WTC11 (cell line): ENCODE data around the gene PROSER3.

Experiments used
- ATF3 ChIP-seq: sonication (generic); formaldehyde crosslinking; conservative IDR thresholded peaks from 2 replicates; pipeline ENCODE4 v1.8.1; 2022; ENCODE audit warnings: mild to moderate bottlenecking, missing genetic modification reagents
- FOXP4 ChIP-seq: sonication (generic); formaldehyde crosslinking; IDR thresholded peaks from 2 replicates; pipeline ENCODE4 v1.8.0; 2022; ENCODE audit warnings: mild to moderate bottlenecking, missing genetic modification reagents
- GABPB1 ChIP-seq: sonication (generic); formaldehyde crosslinking; IDR thresholded peaks from 2 replicates; pipeline ENCODE4 v1.8.1; 2023; ENCODE audit warnings: mild to moderate bottlenecking, missing genetic modification reagents
- GRHL2 ChIP-seq: fragments of 250-450 bp; sonication (Bioruptor Pico); IDR thresholded peaks from 2 replicates; pipeline ENCODE4 v1.8.0; 2022; ENCODE audit warnings: mild to moderate bottlenecking, moderate library complexity; ENCODE audit not compliant: insufficient replicate concordance, severe bottlenecking
- MAX ChIP-seq: sonication (generic); formaldehyde crosslinking; IDR thresholded peaks from 2 replicates; pipeline ENCODE4 v1.8.0; 2022; ENCODE audit warnings: mild to moderate bottlenecking, missing genetic modification reagents
- RELA ChIP-seq: sonication (generic); formaldehyde crosslinking; IDR thresholded peaks from 2 replicates; pipeline ENCODE4 v1.8.1; 2022; ENCODE audit warnings: missing genetic modification reagents, mild to moderate bottlenecking, borderline replicate concordance
- ZNF263 ChIP-seq: sonication (generic); formaldehyde crosslinking; IDR thresholded peaks from 2 replicates; pipeline ENCODE4 v1.8.1; 2022; ENCODE audit warnings: low read depth, mild to moderate bottlenecking, moderate library complexity, missing genetic modification reagents
- ZNF416 ChIP-seq: fragments of 250-450 bp; sonication (Bioruptor Pico); IDR thresholded peaks from 2 replicates; pipeline ENCODE4 v1.9.0; 2021; ENCODE audit warnings: mild to moderate bottlenecking, inconsistent platforms
- TF ChIP-seq, protein P1 (sequence below): sonication (generic); formaldehyde crosslinking; IDR thresholded peaks from 2 replicates; pipeline ENCODE4 v1.8.0; 2022; ENCODE audit warnings: mild to moderate bottlenecking, missing genetic modification reagents
- TF ChIP-seq, protein P2 (sequence below): fragments of 200-600 bp; IDR thresholded peaks from 2 replicates; pipeline ENCODE4 v1.8.0; 2022; ENCODE audit warnings: antibody characterized with exemption

- TF ChIP-seq, protein P1, sequence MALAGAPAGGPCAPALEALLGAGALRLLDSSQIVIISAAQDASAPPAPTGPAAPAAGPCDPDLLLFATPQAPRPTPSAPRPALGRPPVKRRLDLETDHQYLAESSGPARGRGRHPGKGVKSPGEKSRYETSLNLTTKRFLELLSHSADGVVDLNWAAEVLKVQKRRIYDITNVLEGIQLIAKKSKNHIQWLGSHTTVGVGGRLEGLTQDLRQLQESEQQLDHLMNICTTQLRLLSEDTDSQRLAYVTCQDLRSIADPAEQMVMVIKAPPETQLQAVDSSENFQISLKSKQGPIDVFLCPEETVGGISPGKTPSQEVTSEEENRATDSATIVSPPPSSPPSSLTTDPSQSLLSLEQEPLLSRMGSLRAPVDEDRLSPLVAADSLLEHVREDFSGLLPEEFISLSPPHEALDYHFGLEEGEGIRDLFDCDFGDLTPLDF = no peak
- TF ChIP-seq, protein P2, sequence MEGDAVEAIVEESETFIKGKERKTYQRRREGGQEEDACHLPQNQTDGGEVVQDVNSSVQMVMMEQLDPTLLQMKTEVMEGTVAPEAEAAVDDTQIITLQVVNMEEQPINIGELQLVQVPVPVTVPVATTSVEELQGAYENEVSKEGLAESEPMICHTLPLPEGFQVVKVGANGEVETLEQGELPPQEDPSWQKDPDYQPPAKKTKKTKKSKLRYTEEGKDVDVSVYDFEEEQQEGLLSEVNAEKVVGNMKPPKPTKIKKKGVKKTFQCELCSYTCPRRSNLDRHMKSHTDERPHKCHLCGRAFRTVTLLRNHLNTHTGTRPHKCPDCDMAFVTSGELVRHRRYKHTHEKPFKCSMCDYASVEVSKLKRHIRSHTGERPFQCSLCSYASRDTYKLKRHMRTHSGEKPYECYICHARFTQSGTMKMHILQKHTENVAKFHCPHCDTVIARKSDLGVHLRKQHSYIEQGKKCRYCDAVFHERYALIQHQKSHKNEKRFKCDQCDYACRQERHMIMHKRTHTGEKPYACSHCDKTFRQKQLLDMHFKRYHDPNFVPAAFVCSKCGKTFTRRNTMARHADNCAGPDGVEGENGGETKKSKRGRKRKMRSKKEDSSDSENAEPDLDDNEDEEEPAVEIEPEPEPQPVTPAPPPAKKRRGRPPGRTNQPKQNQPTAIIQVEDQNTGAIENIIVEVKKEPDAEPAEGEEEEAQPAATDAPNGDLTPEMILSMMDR = no peak
- TF ChIP-seq ZNF263 (CRISPR knock-in tag) (no peak), GRHL2 (CRISPR knock-in tag) (no peak), RELA (CRISPR knock-in tag) (no peak), ZNF416 (CRISPR knock-in tag) (no peak), ATF3 (CRISPR knock-in tag) (no peak), FOXP4 (CRISPR knock-in tag) (no peak), MAX (CRISPR knock-in tag) (no peak), GABPB1 (no peak)
Measured at GRCh38 chr19:35787227-35787799, 29.3 kb downstream of the PROSER3 start.
